ENCODE measurements around the gene PRDX5.

DNA sequence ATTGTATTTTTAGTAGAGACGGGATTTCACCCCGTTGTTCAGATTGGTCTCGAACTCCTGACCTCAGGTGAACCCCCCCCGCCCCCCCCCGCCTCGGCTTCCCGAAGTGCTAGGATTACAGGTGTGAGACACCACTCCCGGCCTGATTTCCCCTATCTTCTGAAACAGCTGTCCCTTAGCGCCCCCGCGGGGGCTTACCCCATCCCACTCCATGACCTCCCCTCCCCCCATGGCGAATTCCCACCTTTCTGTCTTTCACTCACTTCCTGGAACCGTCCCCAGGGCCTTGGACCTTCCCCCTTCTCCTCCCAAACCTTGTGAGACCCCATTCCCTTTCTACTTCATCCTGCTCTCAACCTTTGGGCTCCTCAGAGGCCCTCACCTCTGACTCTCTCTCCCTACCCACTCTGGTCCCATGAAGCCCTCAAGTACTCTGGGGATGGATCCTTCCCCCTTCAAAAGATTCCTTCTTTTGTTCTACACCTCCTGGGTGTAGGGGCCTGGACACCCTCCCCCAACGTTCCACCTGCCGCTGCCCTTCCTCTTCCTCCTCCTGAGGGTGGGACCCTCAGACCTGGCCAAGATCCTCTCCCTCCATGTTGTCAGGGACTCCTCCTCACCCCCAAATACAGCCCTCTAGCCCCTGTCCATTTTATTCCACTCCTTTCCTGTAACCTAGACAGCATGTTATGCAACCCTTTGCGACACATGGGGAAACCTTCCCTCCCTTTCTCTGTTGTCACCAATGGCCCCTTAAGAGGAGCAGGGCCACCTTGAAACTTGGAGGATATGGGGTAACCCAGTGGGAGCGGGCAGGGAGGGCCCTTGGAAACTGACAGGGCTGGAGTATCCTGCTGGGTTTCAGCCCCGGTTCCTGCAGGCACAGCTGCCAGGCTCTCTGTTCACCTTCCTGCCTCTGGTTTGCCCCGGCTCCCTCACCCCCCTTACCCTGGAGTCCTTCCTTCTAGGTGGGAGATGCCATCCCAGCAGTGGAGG, 1.1 kb downstream of the PRDX5 start:
- TF ChIP-seq SP1 (CRISPR knock-in tag; conservative IDR thresholded peaks at IDR 0.05) (no peak), GABPB1 (CRISPR knock-in tag; IDR thresholded peaks at IDR 0.05) (no peak)
- TF ChIP-seq, protein P1, sequence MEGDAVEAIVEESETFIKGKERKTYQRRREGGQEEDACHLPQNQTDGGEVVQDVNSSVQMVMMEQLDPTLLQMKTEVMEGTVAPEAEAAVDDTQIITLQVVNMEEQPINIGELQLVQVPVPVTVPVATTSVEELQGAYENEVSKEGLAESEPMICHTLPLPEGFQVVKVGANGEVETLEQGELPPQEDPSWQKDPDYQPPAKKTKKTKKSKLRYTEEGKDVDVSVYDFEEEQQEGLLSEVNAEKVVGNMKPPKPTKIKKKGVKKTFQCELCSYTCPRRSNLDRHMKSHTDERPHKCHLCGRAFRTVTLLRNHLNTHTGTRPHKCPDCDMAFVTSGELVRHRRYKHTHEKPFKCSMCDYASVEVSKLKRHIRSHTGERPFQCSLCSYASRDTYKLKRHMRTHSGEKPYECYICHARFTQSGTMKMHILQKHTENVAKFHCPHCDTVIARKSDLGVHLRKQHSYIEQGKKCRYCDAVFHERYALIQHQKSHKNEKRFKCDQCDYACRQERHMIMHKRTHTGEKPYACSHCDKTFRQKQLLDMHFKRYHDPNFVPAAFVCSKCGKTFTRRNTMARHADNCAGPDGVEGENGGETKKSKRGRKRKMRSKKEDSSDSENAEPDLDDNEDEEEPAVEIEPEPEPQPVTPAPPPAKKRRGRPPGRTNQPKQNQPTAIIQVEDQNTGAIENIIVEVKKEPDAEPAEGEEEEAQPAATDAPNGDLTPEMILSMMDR (IDR thresholded peaks at IDR 0.05): no peak
- TF ChIP-seq, protein P2, sequence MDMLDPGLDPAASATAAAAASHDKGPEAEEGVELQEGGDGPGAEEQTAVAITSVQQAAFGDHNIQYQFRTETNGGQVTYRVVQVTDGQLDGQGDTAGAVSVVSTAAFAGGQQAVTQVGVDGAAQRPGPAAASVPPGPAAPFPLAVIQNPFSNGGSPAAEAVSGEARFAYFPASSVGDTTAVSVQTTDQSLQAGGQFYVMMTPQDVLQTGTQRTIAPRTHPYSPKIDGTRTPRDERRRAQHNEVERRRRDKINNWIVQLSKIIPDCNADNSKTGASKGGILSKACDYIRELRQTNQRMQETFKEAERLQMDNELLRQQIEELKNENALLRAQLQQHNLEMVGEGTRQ (CRISPR knock-in tag; IDR thresholded peaks at IDR 0.05): no peak
